Lower leg skin (tissue), 3 donors: Measurements from ENCODE around the gene CYB5A.

Experiments used
- CTCF ChIP-seq, 3 donors: fragments of 450-650 bp; IDR thresholded peaks; one replicate each; pipeline ENCODE4 v1.5.1; 2016; ENCODE audit warnings: antibody characterized with exemption in 3 of 3, mild to moderate bottlenecking in 3 of 3, moderate library complexity in 2 of 3
- POLR2A ChIP-seq, 2 donors: fragments of 450-650 bp; IDR thresholded peaks; one replicate each; pipeline ENCODE4 v1.6.1; 2016 to 2017; ENCODE audit warnings: antibody characterized with exemption in 2 of 2, mild to moderate bottlenecking in 1 of 2, moderate library complexity in 1 of 2

GRCh38 chr18:74255131-74255616 lies 36.6 kb downstream of the CYB5A start:
- TF ChIP-seq CTCF (IDR thresholded peaks at IDR 0.05) (no peak), POLR2A (IDR thresholded peaks at IDR 0.05) (no peak)
